HG03575 (cell line): ENCODE results near the gene CDHR3.
A peak's percentile ranks its signal among the peaks of the same experiment; 100 is the strongest.

Experiments
- ATAC-seq: cut with Tn5 transposase; IDR thresholded peaks from one replicate; pipeline ENCODE4 v1.9.1; 2021; ENCODE audit not compliant: unreplicated experiment, insufficient number of reproducible peaks, low FRiP score; ENCODE audit errors: extremely low read depth

CDHR3 gene

GRCh38 chr7:106070567-106071254 lies 107.6 kb downstream of the CDHR3 start:
- no peak for ATAC-seq

- ATAC-seq: peak; percentile 98
These were observed 108.4 kb downstream of the CDHR3 start for GRCh38 chr7:106071356-106071998.

DNA sequence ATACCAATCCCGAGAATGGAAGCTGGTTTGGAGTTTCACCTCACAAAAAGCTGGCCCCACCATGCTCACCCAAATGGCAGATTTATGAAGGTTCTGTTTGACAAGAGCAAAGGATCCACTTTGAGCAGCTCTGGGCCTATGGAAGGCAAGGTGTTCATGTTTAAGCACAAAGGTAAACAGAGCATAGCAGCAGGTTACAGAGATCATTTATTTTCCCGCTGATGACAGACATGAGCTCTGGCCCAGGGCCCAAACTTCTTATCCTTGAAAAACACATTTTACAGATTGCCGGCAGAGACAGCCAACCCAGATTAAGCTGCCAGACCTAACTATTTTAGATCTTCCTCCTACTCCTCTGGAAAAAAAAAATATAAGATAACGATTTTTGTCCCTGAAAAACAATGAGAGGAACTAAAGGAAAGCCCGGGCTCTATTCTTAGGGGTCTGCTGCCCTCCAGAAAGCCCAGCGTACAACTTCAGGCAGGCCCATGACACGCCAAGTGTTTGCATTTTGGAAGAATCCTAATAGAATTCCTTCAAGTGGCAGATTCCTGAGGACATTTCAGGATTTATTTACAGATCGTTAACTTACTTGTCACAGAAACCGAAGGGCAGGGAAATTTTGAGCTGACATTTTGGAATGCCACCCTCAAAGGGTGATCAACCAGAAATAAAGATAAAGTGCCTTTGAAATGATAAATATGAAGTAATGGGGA lies 109.1 kb downstream of the CDHR3 start:
- ATAC-seq: no peak

- no peak for ATAC-seq
These were observed 109.6 kb downstream of the CDHR3 start for GRCh38 chr7:106072715-106073091.

DNA sequence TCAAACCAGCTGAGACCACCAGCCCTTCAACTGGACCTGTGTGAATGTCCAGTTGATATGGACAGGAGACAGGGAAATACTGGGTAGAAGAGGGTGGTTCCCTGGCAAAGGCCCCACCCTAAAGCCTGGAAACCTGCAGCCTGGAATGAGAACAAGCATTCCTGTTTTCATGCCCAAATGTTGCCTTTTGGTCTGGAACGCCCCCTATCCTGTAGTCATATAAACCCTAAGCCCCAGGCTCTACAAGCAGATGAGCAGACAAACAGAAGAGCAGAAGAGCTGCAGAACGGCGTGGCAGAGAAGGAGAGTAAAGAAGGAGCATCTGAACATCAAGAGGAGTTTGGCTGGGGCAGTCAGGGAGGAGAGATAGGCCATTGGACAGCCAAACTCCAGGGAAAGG lies 110.6 kb downstream of the CDHR3 start:
- ATAC-seq: no peak

DNA sequence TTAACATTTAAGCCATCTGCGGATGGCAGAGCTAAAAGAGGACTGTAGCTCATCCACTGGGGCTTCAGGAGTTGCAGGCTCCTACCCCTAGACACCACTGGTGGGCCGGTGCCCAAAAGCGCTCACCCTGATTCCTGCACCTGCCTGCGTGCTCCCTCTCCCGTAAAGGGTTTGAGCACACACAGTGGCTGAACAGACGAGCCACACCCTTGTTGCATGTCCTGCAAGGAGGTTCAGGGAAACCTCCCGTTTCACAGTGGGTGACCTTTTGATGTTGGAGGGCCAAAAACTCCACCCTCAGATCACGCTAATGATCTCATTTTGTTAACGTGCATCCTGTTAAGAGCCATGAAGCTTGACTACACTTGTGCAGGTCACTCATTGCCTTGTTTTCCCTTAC lies 111.2 kb downstream of the CDHR3 start:
- no peak for ATAC-seq

- no peak for ATAC-seq
These were observed 112.9 kb downstream of the CDHR3 start for GRCh38 chr7:106075937-106076336.

DNA sequence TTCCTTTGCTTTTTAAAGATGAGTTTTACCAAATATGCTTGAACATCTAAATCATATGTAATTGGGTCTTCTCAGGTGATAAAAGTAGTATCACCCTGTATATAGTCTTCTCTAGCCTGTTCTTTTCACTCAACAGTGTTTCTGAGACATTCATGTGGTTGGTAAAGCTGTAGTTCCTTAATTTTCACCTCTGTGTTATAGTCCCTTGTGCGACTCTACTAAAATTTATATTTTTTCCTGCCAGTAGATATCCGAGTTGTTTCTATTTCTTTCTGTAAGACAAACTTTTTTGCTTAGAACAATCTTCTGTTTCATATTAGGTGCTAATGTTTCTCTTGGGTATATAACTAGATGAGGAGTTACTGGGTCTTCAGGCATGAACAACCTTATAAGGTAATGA lies 113.5 kb downstream of the CDHR3 start:
- no peak for ATAC-seq

- no peak for ATAC-seq
These were observed 117.4 kb downstream of the CDHR3 start for GRCh38 chr7:106080300-106080987.

DNA sequence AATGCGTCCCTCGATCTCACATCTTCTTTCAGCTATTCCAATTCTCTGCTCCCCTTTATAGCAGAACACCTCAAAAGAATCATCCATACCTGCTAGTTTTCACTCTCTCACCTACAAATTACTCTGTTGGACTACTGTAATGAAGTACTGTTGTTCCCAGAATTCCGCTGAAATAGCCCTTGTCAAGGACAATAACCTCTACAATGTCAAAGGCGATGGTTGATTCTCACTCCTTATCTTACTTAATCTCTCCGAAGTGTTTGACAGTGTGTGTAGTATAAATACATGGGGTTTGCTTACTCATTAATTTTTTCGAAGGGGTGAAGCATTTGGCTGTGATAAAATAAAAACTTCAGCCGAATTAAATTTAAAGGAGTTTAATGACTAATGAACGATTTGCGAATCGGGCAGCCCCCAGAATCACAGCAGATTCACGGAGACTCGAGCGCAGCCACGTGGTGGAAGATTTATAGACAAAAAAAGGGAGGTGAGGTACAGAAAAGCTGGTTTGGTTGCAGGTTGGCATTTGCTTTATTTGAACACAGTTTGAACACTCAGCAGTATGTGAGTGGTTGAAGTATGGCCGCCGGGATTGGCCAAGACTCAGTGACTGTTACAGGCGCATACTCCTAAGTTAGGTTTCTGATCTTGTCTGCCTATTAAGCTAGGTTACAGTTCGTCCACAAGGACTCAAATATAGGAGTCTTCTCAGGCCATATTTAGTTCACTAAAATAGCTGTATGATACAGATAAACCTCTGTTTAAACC lies 119.2 kb downstream of the CDHR3 start:
- ATAC-seq: no peak
